Liver (tissue), 9 donors: ENCODE measurements around the gene SLC44A2. TPM values are rescaled to one million over a fixed set of nuclear protein-coding genes. Genes with fewer than 3 reads are reported as not detected.

ENCODE experiments used
- DNase-seq: peaks from one replicate; pipeline ENCODE4 v3.0.0-alpha.2; 2017; ENCODE audit warnings: low spot score
- H3K27ac ChIP-seq, 2 donors: one replicate each; pipeline ENCODE4 v1.7.0; 2013; ENCODE audit warnings: inconsistent platforms in 2 of 2, low read length in 2 of 2, control low read depth in 1 of 2, low read depth in 1 of 2, mild to moderate bottlenecking in 1 of 2
- H3K27me3 ChIP-seq, 4 donors: one replicate each; pipeline versions ENCODE4 v1.6.1 to v1.7.0; 2013; ENCODE audit warnings: low read length in 3 of 4, inconsistent platforms in 1 of 4, mild to moderate bottlenecking in 1 of 4, moderate library complexity in 1 of 4; ENCODE audit not compliant: control insufficient read depth in 4 of 4, insufficient read depth in 4 of 4
- H3K36me3 ChIP-seq, 4 donors: one replicate each; pipeline versions ENCODE4 v1.6.1 to v1.7.0; 2013; ENCODE audit warnings: low read length in 3 of 4, mild to moderate bottlenecking in 3 of 4, low read depth in 1 of 4, moderate library complexity in 1 of 4; ENCODE audit not compliant: control insufficient read depth in 4 of 4, insufficient read depth in 3 of 4
- H3K4me1 ChIP-seq, 4 donors: one replicate each; pipeline versions ENCODE4 v1.6.1 to v1.7.0; 2013; ENCODE audit warnings: low read length in 3 of 4, mild to moderate bottlenecking in 3 of 4, moderate library complexity in 1 of 4; ENCODE audit not compliant: control insufficient read depth in 4 of 4, insufficient read depth in 4 of 4
- H3K4me3 ChIP-seq, 3 donors: one replicate each; pipeline versions ENCODE4 v1.6.1 to v1.7.0; 2013; ENCODE audit warnings: low read length in 3 of 3, control low read depth in 1 of 3, low read depth in 1 of 3, mild to moderate bottlenecking in 1 of 3
- H3K9ac ChIP-seq, 2 donors: one replicate each; pipeline ENCODE4 v1.7.0; 2013; ENCODE audit warnings: low read length in 2 of 2, mild to moderate bottlenecking in 2 of 2, moderate library complexity in 2 of 2, control low read depth in 1 of 2, low read depth in 1 of 2
- H3K9me3 ChIP-seq, 4 donors: one replicate each; pipeline versions ENCODE4 v1.6.1 to v1.7.0; 2013; ENCODE audit warnings: low read length in 3 of 4; ENCODE audit not compliant: control insufficient read depth in 4 of 4
- ATF3 ChIP-seq: IDR thresholded peaks from 2 replicates; pipeline ENCODE4 v1.6.1; 2016; ENCODE audit warnings: antibody characterized with exemption
- CTCF ChIP-seq: fragments of 150-350 bp; IDR thresholded peaks from 2 replicates; pipeline ENCODE4 v1.5.1; 2017; ENCODE audit warnings: improper control_type of control experiment, low read depth, low read length; ENCODE audit not compliant: missing input control
- EGR1 ChIP-seq, 2 donors: IDR thresholded peaks; 2 replicates each; pipeline ENCODE4 v1.6.1; 2016 to 2018; ENCODE audit warnings: antibody characterized with exemption in 2 of 2, low read depth in 2 of 2
- FOXA1 ChIP-seq: IDR thresholded peaks from 2 replicates; pipeline ENCODE4 v1.6.1; 2016; ENCODE audit warnings: antibody characterized with exemption
- FOXA2 ChIP-seq: IDR thresholded peaks from 2 replicates; pipeline ENCODE4 v1.6.1; 2016; ENCODE audit warnings: antibody characterized with exemption
- GABPA ChIP-seq, 2 donors: IDR thresholded peaks in 1 of 2; conservative IDR thresholded peaks in 1 of 2; 2 replicates each; pipeline ENCODE4 v1.6.1; 2016; ENCODE audit warnings: antibody characterized with exemption in 2 of 2, mild to moderate bottlenecking in 1 of 2, moderate library complexity in 1 of 2
- HNF4A ChIP-seq, 2 donors: conservative IDR thresholded peaks; 2 replicates each; pipeline ENCODE4 v1.6.1; 2016; ENCODE audit warnings: antibody characterized with exemption in 2 of 2, mild to moderate bottlenecking in 2 of 2
- HNF4G ChIP-seq: IDR thresholded peaks from 2 replicates; pipeline ENCODE4 v1.6.1; 2016; ENCODE audit warnings: antibody characterized with exemption
- JUND ChIP-seq, 2 donors: IDR thresholded peaks; 2 replicates each; pipeline ENCODE4 v1.6.1; 2016; ENCODE audit warnings: antibody characterized with exemption in 2 of 2
- MAX ChIP-seq: IDR thresholded peaks from 2 replicates; pipeline ENCODE4 v1.6.1; 2016; ENCODE audit warnings: antibody characterized with exemption
- NR2F2 ChIP-seq: IDR thresholded peaks from 2 replicates; pipeline ENCODE4 v1.6.1; 2016; ENCODE audit warnings: antibody characterized with exemption
- RAD21 ChIP-seq, 2 donors: IDR thresholded peaks; 2 replicates each; pipeline ENCODE4 v1.6.1; 2016; ENCODE audit warnings: antibody characterized with exemption in 2 of 2, mild to moderate bottlenecking in 2 of 2
- REST ChIP-seq: IDR thresholded peaks from 2 replicates; pipeline ENCODE4 v1.6.1; 2016; ENCODE audit warnings: antibody characterized with exemption, mild to moderate bottlenecking
- RXRA ChIP-seq, 2 donors: IDR thresholded peaks; 2 replicates each; pipeline ENCODE4 v1.6.1; 2017 to 2018; ENCODE audit warnings: antibody characterized with exemption in 2 of 2, mild to moderate bottlenecking in 1 of 2
- SP1 ChIP-seq: IDR thresholded peaks from 2 replicates; pipeline ENCODE4 v1.6.1; 2018; ENCODE audit warnings: antibody characterized with exemption, mild to moderate bottlenecking
- TAF1 ChIP-seq: conservative IDR thresholded peaks from 2 replicates; pipeline ENCODE4 v1.6.1; 2016; ENCODE audit warnings: antibody characterized with exemption, mild to moderate bottlenecking
- YY1 ChIP-seq: IDR thresholded peaks from 2 replicates; pipeline ENCODE4 v1.6.1; 2016; ENCODE audit warnings: antibody characterized with exemption, mild to moderate bottlenecking
- ZBTB33 ChIP-seq: IDR thresholded peaks from 2 replicates; pipeline ENCODE4 v1.6.1; 2016; ENCODE audit warnings: antibody characterized with exemption
- WGBS: extraction: QIAGEN DNeasy Blood & Tissue Kit; methylation state at CpG from one replicate; pipeline ENCODE4 v1.1.7; 2013; 5-methylcytosine and 5-hydroxymethylcytosine counted together
- polyA plus RNA-seq, 2 donors: library from polyadenylated mRNA; stranded (reverse) in 1 of 2; unstranded in 1 of 2; fragments of 200-250 nt in 1 of 2; fragments of >200 nt in 1 of 2; fragmentation: Nextera tagmentation in 1 of 2; extraction: Ambion mirVana in 1 of 2; gene quantifications; one replicate each; pipeline versions ENCODE4 v1.2.1 to v1.2.3, GENCODE V29; 2013 to 2015
- total RNA-seq, 2 donors: library from RNA; depleted of rRNA; stranded (reverse); fragments of >200 nt; gene quantifications; one replicate each; pipeline ENCODE4 v1.2.3, GENCODE V29; 2014
- donor health status: healthy.
- donor health status: healthy.
- donor health status: healthy.
- donor health status: healthy.
- donor health status: healthy.

SLC44A2 gene
- total and polyA plus RNA-seq, 4 donors = 12.0 to 21.6 (median 13.4) TPM

- WGBS = 72% methylated on average over 3 of the region's 3 CpGs
- no peak for DNase-seq
- peaks cover 0 to 2% (median 0%) of the 10 kb centered on the region in 4 donors for H3K36me3 ChIP-seq
Measured at GRCh38 chr19:10643968-10644259, 18.6 kb downstream of the SLC44A2 start.

More at GRCh38 chr19:10643968-10644259, 18.6 kb downstream of the SLC44A2 start:
- peaks cover 0 to 10% (median 0%) of the 10 kb centered on the region in 4 donors for H3K4me1 ChIP-seq
- H3K4me3 ChIP-seq = no peak overlapping the region
- TF ChIP-seq ZBTB33 = no peak
- TF ChIP-seq MAX = no peak
- TF ChIP-seq RAD21 (IDR thresholded peaks at IDR 0.05) = no peak
- TF ChIP-seq RXRA (IDR thresholded peaks at IDR 0.05) = no peak
- TF ChIP-seq TAF1 = no peak
- TF ChIP-seq CTCF = no peak
- no peak for TF ChIP-seq SP1
- TF ChIP-seq FOXA2 = no peak
- no peak for TF ChIP-seq HNF4A (conservative IDR thresholded peaks at IDR 0.05)
- TF ChIP-seq ATF3 = no peak
- TF ChIP-seq FOXA1 = no peak
- TF ChIP-seq EGR1 (IDR thresholded peaks at IDR 0.05; ENCODE audit: low read depth in 2 of 2) = no peak
- no peak for TF ChIP-seq NR2F2
- no peak for TF ChIP-seq HNF4G
- TF ChIP-seq GABPA (IDR thresholded peaks at IDR 0.05 in 1 of 2, conservative IDR thresholded peaks at IDR 0.05 in 1 of 2) = no peak
- no peak for TF ChIP-seq REST
- no peak for TF ChIP-seq JUND (IDR thresholded peaks at IDR 0.05)
- TF ChIP-seq YY1 = no peak
- H3K9ac ChIP-seq = no peak overlapping the region
- no peaks in the 10 kb centered on the region for H3K9me3 ChIP-seq
- no peaks in the 10 kb centered on the region for H3K27me3 ChIP-seq
- no peak overlapping the region for H3K27ac ChIP-seq
